GM21381 (cell line): ENCODE data around the gene GPR135.
A peak's percentile ranks its signal among the peaks of the same experiment; 100 is the strongest.

Experiments
- ATAC-seq: cut with Tn5 transposase; IDR thresholded peaks from one replicate; pipeline ENCODE4 v1.9.1; 2021; ENCODE audit warnings: mild to moderate bottlenecking, moderate library complexity; ENCODE audit not compliant: unreplicated experiment

Gene GPR135, protein sequence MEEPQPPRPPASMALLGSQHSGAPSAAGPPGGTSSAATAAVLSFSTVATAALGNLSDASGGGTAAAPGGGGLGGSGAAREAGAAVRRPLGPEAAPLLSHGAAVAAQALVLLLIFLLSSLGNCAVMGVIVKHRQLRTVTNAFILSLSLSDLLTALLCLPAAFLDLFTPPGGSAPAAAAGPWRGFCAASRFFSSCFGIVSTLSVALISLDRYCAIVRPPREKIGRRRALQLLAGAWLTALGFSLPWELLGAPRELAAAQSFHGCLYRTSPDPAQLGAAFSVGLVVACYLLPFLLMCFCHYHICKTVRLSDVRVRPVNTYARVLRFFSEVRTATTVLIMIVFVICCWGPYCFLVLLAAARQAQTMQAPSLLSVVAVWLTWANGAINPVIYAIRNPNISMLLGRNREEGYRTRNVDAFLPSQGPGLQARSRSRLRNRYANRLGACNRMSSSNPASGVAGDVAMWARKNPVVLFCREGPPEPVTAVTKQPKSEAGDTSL

DNA sequence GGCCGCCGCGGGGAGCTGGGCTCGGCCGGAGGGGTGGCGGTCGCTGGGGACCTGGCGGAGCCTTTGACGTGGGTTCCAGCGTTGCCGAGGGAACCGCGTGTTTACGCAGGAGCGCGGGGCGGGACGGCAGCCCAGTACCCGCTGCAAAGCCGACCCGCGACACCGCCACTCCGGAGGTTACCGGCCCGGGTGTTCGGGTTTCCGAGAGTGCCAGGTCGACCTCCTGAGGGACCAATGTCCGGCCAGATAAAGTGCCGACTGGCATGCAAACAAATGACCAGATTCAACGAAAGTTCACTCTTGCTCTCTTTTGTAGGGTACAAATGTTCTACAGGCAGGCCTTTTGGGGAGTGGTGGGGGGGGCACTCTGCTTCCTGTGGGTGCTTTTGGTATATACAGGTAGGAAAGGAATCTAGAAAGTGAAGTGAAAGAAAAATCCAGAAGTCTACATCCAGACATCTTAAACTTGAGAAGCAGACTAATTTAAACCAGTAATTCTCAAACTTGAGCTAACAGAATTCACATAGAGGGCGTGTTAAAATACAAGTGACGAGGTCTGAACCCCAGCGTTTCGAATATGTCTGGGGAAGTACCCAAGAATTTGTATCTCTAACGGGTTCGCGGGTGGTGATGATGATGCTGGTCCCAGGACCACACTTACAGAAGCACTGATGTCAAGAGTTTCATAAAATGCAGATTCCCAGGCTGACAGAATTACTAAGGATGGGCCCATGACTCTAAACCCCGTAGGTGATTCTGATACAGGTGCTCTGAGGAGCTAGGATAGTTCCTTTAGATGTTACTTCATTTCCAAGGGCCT lies at the start of gene GPR135:
GPR135 (minus strand) TSS at position 65 of the 820 bp plus-strand sequence. CDS start 154 bp downstream, outside the sequence.
- ATAC-seq: peak; percentile 27

DNA sequence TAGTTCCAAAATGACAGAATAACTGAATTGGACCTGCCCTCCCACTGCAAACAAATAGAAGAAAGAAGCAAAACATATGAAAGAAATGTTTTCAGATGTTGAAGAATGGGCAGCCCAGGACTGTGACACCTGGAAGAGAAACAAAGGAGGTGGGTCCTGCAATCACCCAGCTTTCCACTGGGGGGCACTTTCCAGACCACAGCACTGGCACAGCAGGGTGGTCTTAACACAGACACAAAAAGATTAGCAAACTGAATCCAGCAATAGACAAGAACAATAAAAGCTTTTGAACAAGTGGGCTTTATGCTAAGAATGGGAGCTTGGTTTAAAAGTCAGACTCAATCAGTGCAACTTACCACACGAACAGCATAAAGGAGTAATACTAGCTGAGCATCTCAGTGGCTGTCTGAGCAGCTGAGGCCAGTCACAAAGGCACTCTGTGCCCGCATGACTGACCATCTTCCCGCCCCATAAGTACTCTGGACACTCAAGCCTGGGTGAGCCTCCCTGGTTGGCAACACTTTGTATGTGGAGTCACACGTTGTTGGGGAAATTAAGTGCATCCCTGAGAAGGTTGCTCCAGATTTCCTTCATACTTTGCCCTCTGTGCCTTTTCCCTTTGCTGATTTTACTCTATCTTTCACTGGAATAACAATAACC lies 46.9 kb upstream of the GPR135 start:
- no peak for ATAC-seq

DNA sequence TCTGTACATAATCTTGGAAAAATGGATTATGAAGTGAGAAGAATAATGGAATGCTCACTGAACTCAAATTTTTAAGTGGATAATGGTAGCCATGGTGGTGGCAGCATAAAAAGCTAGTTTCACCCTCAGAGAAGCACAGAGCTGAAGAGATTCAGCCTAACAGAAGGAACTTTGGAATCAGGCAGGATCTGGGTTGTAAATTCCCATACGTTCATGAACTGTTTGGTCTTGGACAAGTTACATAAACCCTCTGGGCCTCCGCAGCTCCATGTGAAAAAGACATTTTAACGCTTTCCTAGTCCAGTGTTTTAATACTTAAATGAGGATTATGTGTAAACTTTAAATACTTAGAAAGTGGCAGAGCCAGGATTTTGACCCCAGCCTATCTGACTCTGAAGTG lies 45.8 kb upstream of the GPR135 start:
- ATAC-seq: no peak

DNA sequence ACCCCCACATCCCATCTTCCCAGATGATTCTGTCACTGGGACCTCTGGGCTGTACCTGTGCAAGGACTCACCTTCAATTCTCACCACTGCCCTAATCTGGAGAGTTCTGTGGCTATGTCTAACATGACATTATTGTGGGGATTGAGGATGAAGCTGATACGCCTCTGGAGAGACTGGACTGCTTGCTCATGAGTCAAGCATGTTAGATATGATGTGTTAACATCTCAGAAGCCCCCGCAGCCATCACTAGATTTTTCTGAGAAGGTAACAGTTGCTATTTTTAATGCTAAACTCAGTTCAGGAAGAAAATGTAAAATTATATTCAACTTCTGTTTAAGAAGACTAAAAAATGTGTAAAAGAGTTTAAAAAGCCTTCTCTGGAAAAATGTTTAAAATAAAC lies 44.8 kb upstream of the GPR135 start:
- no peak for ATAC-seq

DNA sequence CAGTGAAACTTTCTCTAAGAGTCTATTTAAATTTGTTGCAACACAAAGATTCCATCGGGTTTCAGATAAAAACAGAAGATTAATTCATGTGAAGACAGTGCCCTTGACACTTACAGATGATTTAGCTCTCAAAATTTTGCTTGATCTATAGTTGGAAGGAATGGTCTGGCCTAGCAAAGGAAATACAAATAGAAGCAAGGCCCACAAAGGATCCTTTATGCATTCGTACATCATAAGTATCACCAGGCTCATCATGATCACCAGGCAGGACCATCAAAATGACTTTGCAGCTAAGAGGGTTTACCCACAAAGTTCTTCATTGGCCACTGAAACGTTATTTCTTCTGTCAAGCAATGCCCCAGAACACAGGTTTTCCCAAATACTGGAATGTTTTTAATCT lies 43.9 kb upstream of the GPR135 start:
- no peak for ATAC-seq

DNA sequence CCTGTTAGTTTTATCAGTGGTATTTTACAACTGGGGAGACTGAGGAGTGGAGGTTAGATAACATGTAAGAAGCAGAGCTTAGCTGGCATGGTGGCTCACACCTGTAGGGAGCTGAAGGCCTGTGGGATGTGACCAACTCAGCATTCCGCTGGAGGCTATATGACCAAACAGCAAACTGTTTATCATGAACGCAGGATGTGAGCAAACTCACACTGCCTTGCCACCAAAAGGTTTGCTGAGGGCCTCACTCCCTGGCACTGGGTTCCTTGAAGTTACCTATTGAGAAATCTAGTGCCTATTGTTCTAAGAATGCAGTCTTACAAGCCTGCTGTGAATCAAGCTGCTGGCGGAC lies 42.5 kb upstream of the GPR135 start:
- ATAC-seq: no peak

DNA sequence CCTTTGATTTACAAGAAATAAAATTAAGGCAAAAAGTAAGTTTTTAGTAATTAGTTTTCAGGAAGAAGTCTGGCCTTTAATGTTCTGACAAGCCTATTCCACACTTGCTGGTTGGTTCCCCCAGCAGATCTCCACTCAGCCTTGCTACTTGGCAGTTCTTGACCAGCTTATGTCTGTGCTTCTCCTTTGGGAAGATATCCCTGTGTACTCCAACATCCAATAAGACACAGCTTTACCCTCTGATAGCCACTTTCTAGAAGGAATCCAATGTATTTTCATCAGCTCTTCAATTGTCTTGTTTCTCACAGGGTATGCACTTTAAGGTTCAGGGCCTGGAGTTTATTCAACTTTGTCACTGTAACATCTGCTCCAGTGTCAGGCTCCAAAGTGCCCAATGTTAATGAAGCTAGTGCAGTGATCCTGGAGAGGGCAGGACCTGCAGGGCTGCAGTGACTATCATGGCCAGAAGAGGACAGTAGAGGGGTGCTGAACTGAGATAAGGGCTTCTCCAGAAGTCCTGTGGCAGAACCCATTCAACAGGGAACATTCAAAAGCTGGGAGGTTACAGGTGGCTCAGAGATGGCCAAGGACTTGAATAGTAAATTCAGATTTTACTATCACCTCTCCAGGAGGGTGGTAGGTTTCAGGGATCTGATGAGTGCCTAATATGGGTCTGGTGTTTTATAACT lies 42.0 kb upstream of the GPR135 start:
- peak; percentile 83 for ATAC-seq

DNA sequence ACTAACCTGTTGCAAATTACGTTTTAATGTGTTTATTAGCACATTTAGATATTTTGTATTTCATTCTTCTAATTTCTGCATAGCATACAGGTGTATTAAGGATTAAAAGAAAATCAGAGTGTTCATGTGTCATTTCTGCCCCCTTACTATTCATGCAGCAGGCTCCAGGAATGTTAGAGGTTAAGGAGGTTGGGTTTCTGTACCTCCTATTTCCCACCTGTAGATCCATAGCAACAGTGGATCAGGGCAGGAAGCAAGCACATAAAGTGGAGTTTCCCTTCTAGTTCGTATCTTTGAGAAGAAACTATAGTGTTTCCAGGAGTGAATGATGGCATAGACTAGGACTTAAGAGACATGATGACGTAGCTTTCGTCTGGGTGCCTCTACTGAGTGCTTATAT lies 38.1 kb upstream of the GPR135 start:
- ATAC-seq: no peak

DNA sequence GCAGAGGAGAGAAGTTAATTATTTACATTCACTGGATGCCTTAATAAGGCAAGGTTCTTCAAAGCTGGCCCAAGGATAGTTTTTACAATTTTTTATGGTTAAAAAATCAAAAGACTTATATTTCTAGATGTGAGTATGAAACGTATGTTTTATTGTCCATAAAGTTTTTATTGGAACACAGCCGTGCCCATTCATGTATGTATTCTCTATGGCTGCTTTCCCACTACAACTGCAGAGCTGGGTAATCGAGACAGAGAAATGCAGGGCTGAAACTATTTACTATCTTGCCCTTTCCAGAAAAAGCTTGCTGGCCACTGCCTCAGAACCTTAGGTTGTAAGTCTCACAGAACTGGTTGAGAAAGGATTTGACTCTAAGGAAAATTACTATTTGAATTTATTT lies 35.6 kb upstream of the GPR135 start:
- no peak for ATAC-seq

DNA sequence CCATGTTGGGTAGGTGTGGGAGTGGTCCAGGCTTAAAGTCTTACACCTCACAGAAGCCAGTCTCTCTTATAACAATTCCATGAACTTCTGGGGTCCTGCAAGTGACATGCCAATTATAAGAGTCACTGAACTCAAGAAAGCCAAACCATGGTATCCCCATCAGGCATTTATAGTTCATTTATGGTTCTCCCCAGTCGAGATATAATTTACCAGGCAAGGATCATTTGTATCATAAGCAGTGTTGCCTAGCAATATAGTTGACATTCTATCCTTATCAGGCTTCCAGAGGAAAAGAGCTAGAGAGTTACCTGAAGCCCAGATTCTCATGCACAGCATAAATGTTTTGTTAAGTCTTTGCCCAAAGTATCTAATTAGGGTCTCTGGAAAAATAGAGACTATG lies 27.2 kb upstream of the GPR135 start:
- no peak for ATAC-seq

DNA sequence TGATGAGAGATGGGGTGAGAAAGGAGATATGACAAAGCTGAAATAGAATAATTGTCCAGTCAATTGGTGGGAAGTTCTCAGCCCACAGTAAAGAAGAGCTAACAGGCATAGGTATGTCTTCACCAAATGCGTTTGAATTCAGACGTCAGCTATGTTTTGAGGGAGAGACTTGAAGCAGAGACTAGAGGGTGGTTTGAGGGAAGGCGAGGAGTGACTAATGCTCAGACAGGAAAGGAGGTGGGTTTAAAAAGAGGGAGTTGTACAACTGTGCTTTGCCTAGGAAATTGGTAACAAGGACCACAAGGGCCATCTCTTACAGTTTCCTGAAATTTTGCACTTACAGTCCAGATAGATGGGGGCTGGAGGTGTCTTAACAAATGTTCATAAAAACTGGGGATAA lies 25.6 kb upstream of the GPR135 start:
- no peak for ATAC-seq

DNA sequence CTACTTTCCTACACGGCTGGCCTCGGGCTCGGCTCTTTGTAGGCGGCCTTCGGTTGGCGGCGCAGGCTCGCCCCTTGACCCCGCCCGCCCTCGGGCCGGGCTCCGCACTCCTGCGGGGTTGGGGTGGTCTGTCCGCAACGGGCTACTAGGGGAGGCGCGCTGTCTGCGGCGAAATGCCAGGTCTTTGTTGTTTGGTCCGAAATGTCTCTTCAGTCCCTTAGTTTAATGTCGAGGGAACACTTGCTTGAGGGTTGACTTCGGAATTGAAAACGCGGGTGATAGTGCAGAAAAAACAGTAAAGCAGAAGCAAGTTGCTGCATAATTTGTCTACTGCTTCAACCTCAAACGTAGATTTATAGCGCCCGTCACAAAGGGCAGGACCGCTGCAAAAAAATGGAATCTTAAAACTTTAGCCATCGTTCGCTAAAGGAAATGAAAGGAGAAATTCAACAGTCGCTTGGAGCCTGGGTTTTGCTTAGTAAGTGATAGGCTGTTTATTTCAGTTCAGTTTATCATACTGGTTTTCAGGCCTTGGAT lies 19.5 kb upstream of the GPR135 start:
- ATAC-seq: peak; percentile 39

DNA sequence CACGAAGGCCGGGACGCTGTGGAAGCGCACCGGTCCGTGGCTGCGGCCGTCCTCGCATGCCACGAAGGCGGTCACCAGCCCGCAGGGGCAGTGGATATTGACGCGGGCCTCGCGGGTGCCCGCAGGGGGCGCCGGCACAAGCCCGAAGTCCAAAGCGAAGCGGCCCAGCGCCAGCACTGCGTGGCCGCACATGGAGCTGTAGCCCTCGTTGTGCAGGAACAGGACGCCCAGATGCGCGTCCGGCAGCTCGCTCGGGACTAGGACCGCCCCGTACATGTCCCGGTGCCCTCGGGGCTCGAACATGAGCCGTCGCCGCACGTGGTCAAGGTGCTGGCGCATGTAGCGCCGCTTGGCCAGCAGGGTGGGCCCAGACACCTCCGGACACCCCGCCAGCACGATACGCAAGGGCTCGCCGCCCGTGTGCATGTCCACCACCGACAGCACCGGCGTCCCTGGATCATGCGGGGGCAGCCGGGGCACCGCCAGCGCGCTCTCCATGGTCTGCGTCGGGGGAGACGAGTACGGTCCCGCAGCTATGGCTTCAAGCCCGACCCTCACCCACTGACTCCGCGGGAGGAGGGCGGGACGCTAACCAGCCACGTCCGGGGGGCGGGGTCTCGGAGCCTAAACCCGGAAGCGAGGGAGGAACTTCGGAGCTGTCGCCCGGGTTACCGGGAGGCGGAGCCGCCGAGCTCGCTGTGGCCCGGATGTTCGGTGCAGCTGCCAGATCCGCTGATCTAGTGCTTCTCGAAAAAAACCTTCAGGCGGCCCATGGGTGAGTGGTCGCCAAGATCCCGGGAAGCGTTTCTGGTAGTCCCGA lies 18.8 kb upstream of the GPR135 start, which contains the start of the genes JKAMP and L3HYPDH:
JKAMP (plus strand) TSS at position 699 of the 820 bp plus-strand sequence; CDS start at position 772, 73 bp downstream.
L3HYPDH (minus strand) TSS at position 590 of the 820 bp plus-strand sequence; CDS start at position 498, 92 bp downstream.
- ATAC-seq: peak; percentile 84

DNA sequence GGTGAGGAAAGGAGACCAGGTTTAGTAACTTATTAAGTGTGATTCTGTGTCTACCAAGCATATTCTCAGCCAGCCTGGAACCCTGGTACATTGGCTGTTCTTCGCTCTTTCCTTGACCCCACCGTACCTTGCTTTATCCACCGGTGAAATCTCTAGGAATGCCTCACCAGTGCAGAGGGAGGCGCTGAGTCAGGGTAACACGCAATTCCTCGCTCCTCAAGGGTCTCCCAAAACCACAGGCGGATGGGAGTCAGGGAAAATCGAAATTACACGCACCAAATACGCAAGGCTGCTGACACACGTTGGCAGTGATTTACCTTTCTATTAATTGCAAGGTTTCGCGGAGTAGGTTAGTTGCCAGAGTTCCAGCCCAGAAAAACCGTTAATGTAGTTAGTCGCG lies 18.2 kb upstream of the GPR135 start:
- ATAC-seq: no peak

DNA sequence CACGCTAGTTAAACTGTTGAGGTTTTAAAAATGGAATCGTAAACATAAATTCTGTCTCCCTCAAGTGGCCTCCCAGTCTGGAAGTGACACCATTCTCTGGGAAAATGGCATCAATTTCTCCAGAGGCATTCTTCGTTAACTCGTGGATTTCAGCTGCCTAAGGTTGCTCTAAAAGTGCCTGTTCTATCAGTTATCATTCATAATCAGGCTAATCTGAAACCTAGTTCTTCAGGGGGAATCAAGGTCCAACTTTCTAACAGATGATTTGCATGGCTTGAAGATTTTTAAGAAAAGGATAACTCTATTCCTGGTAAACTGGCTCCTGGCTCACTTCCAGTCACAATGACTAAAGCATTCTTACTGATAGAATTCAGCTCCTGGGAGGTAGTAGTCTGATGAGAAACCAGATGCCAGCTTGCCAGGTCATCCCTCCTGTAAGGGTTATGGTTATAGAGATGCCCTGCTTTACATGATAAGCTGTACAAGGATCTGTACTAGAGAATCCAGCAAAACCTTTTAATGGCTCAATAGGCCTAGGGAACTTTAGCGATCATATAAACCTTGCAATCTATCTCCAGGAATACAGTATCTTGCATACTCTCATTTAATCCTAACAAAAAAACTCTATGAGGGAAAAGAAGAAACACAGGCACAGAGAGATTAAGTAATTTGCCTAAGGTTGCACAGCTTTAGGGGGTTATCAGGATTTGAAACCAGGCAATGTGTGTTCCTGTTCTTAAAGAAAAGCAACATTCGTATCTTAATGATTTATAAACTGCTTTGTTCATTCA lies 17.6 kb upstream of the GPR135 start:
- ATAC-seq: no peak

DNA sequence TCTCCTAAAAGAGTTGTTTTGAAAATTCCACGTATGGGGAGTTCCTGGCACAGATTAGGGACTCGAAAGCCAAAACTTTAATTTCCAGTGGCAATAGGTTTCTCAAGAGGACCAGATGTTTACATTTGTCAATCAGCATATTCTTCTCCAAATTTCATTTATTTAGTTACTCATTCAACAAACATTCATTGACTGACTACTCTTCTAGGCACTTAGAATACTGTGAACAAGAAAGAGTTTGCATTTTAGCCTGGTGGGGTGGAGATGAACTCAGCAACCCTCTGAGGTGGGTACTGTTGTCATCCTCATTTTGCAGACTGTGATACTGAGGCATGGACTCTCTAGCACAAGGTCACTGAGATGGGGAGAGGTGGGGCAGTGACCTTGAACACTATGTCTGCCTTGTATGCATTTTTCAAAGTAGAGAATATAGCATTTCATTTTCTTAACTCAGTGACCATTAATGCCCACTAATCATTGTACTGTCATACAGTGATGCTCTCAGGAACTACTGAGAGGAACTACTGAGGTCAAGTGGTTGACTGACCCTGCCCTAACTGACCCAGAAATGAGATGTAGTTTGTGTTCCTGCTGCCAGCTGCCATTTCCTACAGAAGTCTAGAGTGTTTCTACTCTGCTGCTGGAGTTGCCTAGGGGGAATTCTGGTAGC lies 16.8 kb upstream of the GPR135 start:
- no peak for ATAC-seq

DNA sequence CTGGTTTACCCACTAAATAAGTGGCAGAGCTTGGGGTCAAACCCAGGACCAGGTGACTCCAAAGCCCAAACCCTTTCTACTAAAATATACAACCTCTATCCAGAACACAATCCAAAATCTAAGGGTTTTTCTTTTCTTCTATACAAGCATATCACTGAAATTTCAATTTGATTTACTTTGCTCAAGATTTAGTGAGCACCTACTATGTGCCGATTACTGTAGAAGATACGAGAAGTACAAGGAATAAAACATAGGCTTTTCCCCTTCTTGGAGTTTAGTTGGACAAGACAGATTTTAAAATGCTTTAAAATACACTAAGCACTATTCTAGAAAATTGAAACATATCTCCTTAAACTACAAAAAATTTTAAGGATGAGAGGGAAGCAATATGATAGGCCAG lies 16.2 kb upstream of the GPR135 start:
- ATAC-seq: no peak

DNA sequence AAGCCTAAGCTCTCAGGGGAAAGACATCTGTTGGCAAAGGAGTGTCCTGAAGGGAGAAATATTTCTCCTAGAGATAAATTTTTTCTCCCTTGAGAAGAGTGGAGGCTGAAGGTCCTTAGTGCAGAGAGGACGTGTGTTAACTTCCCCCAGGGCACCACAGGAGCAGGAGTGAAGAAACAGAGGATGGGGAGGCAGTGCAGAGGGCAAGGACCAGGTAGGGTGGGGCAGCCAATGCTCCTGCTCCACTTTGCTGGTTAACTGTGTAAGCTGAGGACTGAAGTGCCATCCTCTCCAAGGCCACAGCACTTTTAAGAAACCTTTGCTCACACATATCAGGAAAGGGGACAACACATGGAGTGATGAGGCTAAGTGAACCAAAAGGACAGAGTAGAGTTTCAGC lies 15.0 kb upstream of the GPR135 start:
- no peak for ATAC-seq
